K562 (cell line): ENCODE data around the gene CASKIN1. TPM values are rescaled to one million over a fixed set of nuclear protein-coding genes. Genes with fewer than 3 reads are reported as not detected.
A peak's percentile ranks its signal among the peaks of the same experiment; 100 is the strongest.

ENCODE experiments used
- CBFA2T3 ChIP-seq: fragments of 450-650 bp; IDR thresholded peaks from 2 replicates; pipeline ENCODE4 v1.6.1; 2017
- CXXC5 ChIP-seq: fragments of 250-450 bp; sonication (Bioruptor Pico); IDR thresholded peaks from 2 replicates; pipeline ENCODE4 v1.8.0; 2022; ENCODE audit warnings: inconsistent platforms, mild to moderate bottlenecking, moderate library complexity
- MCM5 ChIP-seq: fragments of 450-650 bp; IDR thresholded peaks from 2 replicates; pipeline ENCODE4 v1.6.1; 2016; ENCODE audit warnings: low read depth
- PKNOX1 ChIP-seq: fragments of 450-650 bp; IDR thresholded peaks from 2 replicates; pipeline ENCODE4 v1.6.1; 2016
- RCOR1 ChIP-seq, 2 experiments: IDR thresholded peaks; 2 replicates each; pipeline ENCODE4 v1.6.1; 2012; ENCODE audit warnings: low read depth in 2 of 2, low read length in 2 of 2, borderline replicate concordance in 1 of 2, improper control_type of control experiment in 1 of 2
- TFAP4 ChIP-seq: sonication (generic); formaldehyde crosslinking; IDR thresholded peaks from 2 replicates; pipeline ENCODE4 v1.8.0; 2022; ENCODE audit warnings: missing genetic modification reagents, mild to moderate bottlenecking, moderate library complexity, borderline replicate concordance
- ZFX ChIP-seq: sonication (generic); formaldehyde crosslinking; IDR thresholded peaks from 2 replicates; pipeline ENCODE4 v1.8.0; 2022; ENCODE audit warnings: mild to moderate bottlenecking, missing genetic modification reagents, moderate library complexity
- polyA plus RNA-seq, 8 experiments: library from polyadenylated mRNA; depleted of rRNA in 4 of 8; stranded (reverse) in 5 of 8; unstranded in 3 of 8; fragments of >200 nt; fragmentation: Nextera tagmentation in 2 of 8; fragmentation: Illumina TruSeq in 1 of 8; extraction: Ambion mirVana in 2 of 8; extraction: Trizol in 1 of 8; gene quantifications; 2 replicates each; pipeline versions ENCODE4 v1.2.1 to v1.2.3, GENCODE V29; 2011 to 2014; ENCODE audit warnings: inconsistent platforms in 1 of 8, missing spikeins in 1 of 8
- total RNA-seq, 7 experiments: library from RNA; depleted of rRNA in 6 of 7; stranded (reverse); fragments of >200 nt in 6 of 7; fragmentation: Illumina TruSeq in 2 of 7; extraction: Trizol in 2 of 7; gene quantifications; 2 replicates each; pipeline versions ENCODE4 v1.2.1 to v1.2.3, GENCODE V29; 2011 to 2021; ENCODE audit warnings: low replicate concordance in 1 of 7
- TF ChIP-seq, protein P1 (sequence below): fragments of 450-650 bp; IDR thresholded peaks from 2 replicates; pipeline ENCODE4 v1.6.1; 2016; ENCODE audit warnings: borderline replicate concordance

CASKIN1 gene
- total and polyA plus RNA-seq, 9 of the 15 experiments (the other 6 are each of a cell fraction or from before 2014, with no cell fraction given): 0.15 to 4.5 (median 1.5) TPM; not detected in 2

GRCh38 chr16:2209258-2210008 lies 13.0 kb upstream of the CASKIN1 start (continued):
- TF ChIP-seq, protein P1, sequence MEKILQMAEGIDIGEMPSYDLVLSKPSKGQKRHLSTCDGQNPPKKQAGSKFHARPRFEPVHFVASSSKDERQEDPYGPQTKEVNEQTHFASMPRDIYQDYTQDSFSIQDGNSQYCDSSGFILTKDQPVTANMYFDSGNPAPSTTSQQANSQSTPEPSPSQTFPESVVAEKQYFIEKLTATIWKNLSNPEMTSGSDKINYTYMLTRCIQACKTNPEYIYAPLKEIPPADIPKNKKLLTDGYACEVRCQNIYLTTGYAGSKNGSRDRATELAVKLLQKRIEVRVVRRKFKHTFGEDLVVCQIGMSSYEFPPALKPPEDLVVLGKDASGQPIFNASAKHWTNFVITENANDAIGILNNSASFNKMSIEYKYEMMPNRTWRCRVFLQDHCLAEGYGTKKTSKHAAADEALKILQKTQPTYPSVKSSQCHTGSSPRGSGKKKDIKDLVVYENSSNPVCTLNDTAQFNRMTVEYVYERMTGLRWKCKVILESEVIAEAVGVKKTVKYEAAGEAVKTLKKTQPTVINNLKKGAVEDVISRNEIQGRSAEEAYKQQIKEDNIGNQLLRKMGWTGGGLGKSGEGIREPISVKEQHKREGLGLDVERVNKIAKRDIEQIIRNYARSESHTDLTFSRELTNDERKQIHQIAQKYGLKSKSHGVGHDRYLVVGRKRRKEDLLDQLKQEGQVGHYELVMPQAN: no peak
- TF ChIP-seq TFAP4 (CRISPR knock-in tag) (0 out of 2 replicates have a peak, but pooled peaks have one; percentile 35), CBFA2T3 (peak; percentile 67), RCOR1 (IDR thresholded peaks at IDR 0.05; ENCODE audit: borderline replicate concordance in 1 of 2, low read depth in 2 of 2, low read length in 2 of 2) (peak in 1 of 2 experiments; percentile 61; a peak in 2 of 4 replicates), ZFX (CRISPR knock-in tag) (peak; percentile 10; the same call in 1 of the 2 replicates), MCM5 (no peak), CXXC5 (CRISPR knock-in tag) (peak; percentile 31; the same call in 1 of the 2 replicates), PKNOX1 (peak; percentile 68)
